HFFc6 (cell line): ENCODE data around the gene ADRA2A. TPM values are rescaled to one million over a fixed set of nuclear protein-coding genes. Genes with fewer than 3 reads are reported as not detected.

Experiments
- DNase-seq: peaks from one replicate; pipeline ENCODE4 v3.0.0-alpha.2; 2018
- H3K27ac Mint-ChIP-seq: 2 replicates; pipeline ENCODE4 v1.8.0; 2020; ENCODE audit warnings: mild to moderate bottlenecking, mixed read lengths
- H3K27me3 Mint-ChIP-seq: 2 replicates; pipeline ENCODE4 v1.8.0; 2021; ENCODE audit warnings: mild to moderate bottlenecking, moderate library complexity, mixed read lengths; ENCODE audit not compliant: insufficient read depth
- H3K36me3 Mint-ChIP-seq: 2 replicates; pipeline ENCODE4 v1.8.0; 2021; ENCODE audit warnings: low read depth, mixed read lengths
- H3K4me1 Mint-ChIP-seq: 2 replicates; pipeline ENCODE4 v1.8.0; 2020; ENCODE audit warnings: low read depth, mixed read lengths
- H3K4me3 Mint-ChIP-seq: 2 replicates; pipeline ENCODE4 v1.8.0; 2020; ENCODE audit warnings: mild to moderate bottlenecking, moderate library complexity, mixed read lengths
- H3K9me3 Mint-ChIP-seq: 2 replicates; pipeline ENCODE4 v1.8.0; 2020; ENCODE audit warnings: mild to moderate bottlenecking, mixed read lengths
- total RNA-seq, 6 experiments: library from RNA; stranded (reverse); fragmentation: NEBNext Ultra II Directional; extraction: Animal tissue kit (Norgen Biotek cat#: 25700); gene quantifications; 2 replicates in 1 of 6; 3 replicates in 5 of 6; pipeline ENCODE4 v1.2.3, GENCODE V29; 2021
- TF ChIP-seq, protein P1 (sequence below): fragments of 200-600 bp; sonication (generic); IDR thresholded peaks from 2 replicates; pipeline ENCODE4 v1.5.0; 2021; ENCODE audit warnings: antibody characterized with exemption, mild to moderate bottlenecking

ADRA2A gene
- total RNA-seq, 6 experiments from 2014 or later, result not detected

DNA sequence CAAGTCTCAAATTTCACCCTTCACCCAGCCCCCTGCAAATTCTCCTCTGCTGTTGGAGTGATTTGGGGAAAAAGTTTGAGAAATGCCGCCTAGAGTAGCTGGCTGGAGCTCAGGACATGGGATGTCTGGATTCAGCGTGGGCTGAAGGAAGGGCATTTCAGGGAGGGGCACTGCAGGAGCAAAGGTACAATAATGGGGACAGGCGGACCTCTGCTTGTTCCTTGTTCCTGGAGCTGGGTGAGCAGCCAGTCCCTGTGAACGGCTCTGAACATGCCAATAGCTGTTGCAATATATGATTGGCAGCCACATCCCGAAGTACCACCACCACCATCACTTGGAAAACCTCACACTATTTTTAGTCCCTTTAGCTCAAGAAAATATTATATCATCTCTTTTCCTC lies 23.4 kb downstream of the ADRA2A start:
- Mint-ChIP-seq H3K27ac (no peak overlapping the region), H3K27me3 (peaks cover 12% of the 10 kb centered on the region), H3K4me1 (no peaks in the 10 kb centered on the region), H3K9me3 (no peaks in the 10 kb centered on the region), H3K4me3 (no peak overlapping the region), H3K36me3 (no peaks in the 10 kb centered on the region)
- TF ChIP-seq, protein P1, sequence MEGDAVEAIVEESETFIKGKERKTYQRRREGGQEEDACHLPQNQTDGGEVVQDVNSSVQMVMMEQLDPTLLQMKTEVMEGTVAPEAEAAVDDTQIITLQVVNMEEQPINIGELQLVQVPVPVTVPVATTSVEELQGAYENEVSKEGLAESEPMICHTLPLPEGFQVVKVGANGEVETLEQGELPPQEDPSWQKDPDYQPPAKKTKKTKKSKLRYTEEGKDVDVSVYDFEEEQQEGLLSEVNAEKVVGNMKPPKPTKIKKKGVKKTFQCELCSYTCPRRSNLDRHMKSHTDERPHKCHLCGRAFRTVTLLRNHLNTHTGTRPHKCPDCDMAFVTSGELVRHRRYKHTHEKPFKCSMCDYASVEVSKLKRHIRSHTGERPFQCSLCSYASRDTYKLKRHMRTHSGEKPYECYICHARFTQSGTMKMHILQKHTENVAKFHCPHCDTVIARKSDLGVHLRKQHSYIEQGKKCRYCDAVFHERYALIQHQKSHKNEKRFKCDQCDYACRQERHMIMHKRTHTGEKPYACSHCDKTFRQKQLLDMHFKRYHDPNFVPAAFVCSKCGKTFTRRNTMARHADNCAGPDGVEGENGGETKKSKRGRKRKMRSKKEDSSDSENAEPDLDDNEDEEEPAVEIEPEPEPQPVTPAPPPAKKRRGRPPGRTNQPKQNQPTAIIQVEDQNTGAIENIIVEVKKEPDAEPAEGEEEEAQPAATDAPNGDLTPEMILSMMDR, result no peak
- DNase-seq, result no peak

DNA sequence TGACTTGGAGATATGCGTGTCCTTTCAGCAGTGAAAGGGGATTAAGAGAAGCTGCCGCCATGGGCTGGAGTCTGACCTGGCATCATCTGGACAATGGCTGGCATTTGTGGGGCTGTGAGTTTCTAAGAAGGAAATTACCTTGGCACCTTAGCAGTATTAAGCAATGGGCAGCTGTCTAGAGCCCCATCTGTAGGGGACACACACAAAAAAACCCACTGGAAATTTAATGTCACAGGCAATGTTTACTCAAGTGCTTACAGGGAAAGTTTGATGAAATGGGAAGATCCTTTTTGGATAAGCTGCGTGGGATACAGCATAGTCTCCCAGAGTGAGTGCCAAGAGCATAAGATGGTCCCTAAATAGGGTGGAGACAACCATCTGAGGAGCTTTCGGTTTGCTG lies 25.0 kb downstream of the ADRA2A start:
- Mint-ChIP-seq H3K4me1 (no peaks in the 10 kb centered on the region), H3K9me3 (no peaks in the 10 kb centered on the region), H3K27ac (no peak overlapping the region), H3K36me3 (no peaks in the 10 kb centered on the region), H3K4me3 (no peak overlapping the region), H3K27me3 (peaks cover 13% of the 10 kb centered on the region)
- TF ChIP-seq, protein P1, result no peak
- no peak for DNase-seq

GRCh38 chr10:111102359-111102837 lies 25.6 kb downstream of the ADRA2A start:
- H3K4me3 Mint-ChIP-seq, result no peak overlapping the region
- H3K27ac Mint-ChIP-seq, result no peak overlapping the region
- no peaks in the 10 kb centered on the region for H3K36me3 Mint-ChIP-seq
- H3K4me1 Mint-ChIP-seq, result no peaks in the 10 kb centered on the region
- DNase-seq, result no peak
- peaks cover 13% of the 10 kb centered on the region for H3K27me3 Mint-ChIP-seq
- TF ChIP-seq, protein P1, result no peak
- no peaks in the 10 kb centered on the region for H3K9me3 Mint-ChIP-seq

DNA sequence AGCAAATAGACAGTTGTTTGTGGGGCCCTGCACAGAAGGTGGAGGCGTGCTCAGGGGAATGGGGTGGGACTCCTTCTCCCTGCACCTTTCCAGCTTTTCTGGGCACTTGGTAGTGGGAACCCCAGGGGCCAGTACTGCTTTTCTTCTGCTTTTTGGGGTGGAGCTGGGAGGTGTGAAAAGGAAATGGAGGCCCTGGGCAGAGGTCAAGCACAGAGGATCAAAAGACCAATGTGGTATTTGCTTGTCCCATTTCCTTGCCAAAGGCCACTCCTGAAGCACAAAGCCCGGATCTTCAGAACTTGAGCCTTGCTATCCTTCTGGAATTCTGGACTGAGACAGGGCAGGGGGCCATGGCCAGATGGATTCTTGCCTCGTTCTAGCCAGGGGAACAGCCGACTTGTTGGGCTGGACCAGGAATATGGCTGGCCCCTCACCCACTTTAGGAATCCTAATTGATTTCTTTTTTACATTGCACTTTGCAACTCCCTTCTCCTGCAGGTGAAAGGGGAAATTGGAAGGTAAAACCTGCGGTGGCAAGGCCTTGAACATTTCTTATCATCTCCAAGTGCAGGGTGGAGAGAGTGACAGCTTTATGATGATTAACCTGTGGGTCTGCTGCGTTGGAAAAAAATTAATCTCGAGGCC lies 26.5 kb downstream of the ADRA2A start:
- H3K36me3 Mint-ChIP-seq, result no peaks in the 10 kb centered on the region
- TF ChIP-seq, protein P1, result no peak
- no peak for DNase-seq
- peaks cover 13% of the 10 kb centered on the region for H3K27me3 Mint-ChIP-seq
- H3K9me3 Mint-ChIP-seq, result no peaks in the 10 kb centered on the region
- no peaks in the 10 kb centered on the region for H3K4me1 Mint-ChIP-seq
- no peak overlapping the region for H3K27ac Mint-ChIP-seq
- H3K4me3 Mint-ChIP-seq, result no peak overlapping the region

GRCh38 chr10:111104811-111105210 lies 28.0 kb downstream of the ADRA2A start:
- H3K9me3 Mint-ChIP-seq, result no peaks in the 10 kb centered on the region
- no peak for DNase-seq
- peaks cover 13% of the 10 kb centered on the region for H3K27me3 Mint-ChIP-seq
- no peaks in the 10 kb centered on the region for H3K4me1 Mint-ChIP-seq
- H3K4me3 Mint-ChIP-seq, result no peak overlapping the region
- TF ChIP-seq, protein P1, result no peak
- H3K27ac Mint-ChIP-seq, result no peak overlapping the region
- no peaks in the 10 kb centered on the region for H3K36me3 Mint-ChIP-seq
